ENCODE measurements around the gene TAF11L9.
"Not testable (repeated sequence)": the region's sequence is repeated elsewhere in the genome, so short reads cannot be mapped to it uniquely, and the experiment has no call there.

The TAF11L9 gene

GRCh38 chr5:17594255-17594654, at the start of gene TAF11L9:
Gene TAF11L9, minus strand, starts transcription at chr5:17594394.
- not testable (repeated sequence) for H3K4me2 ChIP-seq (ENCODE audit: low read length); H3K9ac ChIP-seq (ENCODE audit: low read length)

DNA sequence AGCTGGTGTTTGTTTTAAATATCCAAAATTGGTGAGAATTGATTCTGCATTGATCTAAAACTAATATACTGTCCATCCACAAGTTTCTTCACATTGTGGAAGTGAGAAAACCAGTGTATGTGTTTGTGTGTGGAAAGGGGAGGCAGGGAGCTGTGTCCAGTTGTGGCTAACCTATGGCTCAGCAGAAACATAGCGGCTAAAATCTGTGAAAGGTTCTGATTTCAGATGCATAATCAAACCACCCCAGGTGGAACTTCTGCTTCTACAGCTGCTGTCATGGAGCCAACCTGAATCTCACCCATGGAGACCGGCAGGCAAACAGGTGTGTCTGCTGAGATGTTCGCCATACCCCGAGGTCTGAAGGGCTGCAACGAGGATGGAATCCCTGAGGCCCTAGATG, 40.0 kb upstream of the TAF11L9 start, which contains the start of gene TAF11L14:
Gene TAF11L14, plus strand, starts transcription at position 301 of the 400 bp plus-strand sequence.
- Histone ChIP-seq H3K27ac (ENCODE audit: low read depth, low read length, poor library complexity, severe bottlenecking) (no peak within 1 kb of the TSS), H3K9me2 (ENCODE audit: low read depth, low read length) (no peaks in the 10 kb centered on the region), H3K4me3 (ENCODE audit: low read depth, low read length, poor library complexity, severe bottlenecking) (no peak within 1 kb of the TSS), H3K36me3 (ENCODE audit: insufficient read depth, low read length) (no peaks in the 10 kb centered on the region), H3K27me3 (ENCODE audit: insufficient read depth, low read length) (no peaks in the 10 kb centered on the region), H3K4me1 (ENCODE audit: insufficient read depth, low read length, severe bottlenecking) (no peaks in the 10 kb centered on the region), H3K4me2 (ENCODE audit: low read length) (no peak within 1 kb of the TSS), H3K9me3 (ENCODE audit: low read length) (no peaks in the 10 kb centered on the region), H3K79me2 (ENCODE audit: insufficient read depth, low read length) (no peaks in the 10 kb centered on the region), H3K9ac (ENCODE audit: low read length) (no peak within 1 kb of the TSS), H3F3A (ENCODE audit: insufficient read depth, low read length) (no peaks in the 10 kb centered on the region), H2AFZ (ENCODE audit: low read length) (no peak within 1 kb of the TSS), H4K20me1 (ENCODE audit: insufficient read depth, low read length) (no peaks in the 10 kb centered on the region)
- no peak for TF ChIP-seq CTCF (IDR thresholded peaks at IDR 0.05; ENCODE audit: low read length)

More at GRCh38 chr5:17594255-17594654, at the start of gene TAF11L9:
- H3K27me3 ChIP-seq (ENCODE audit: insufficient read depth, low read length); H3K36me3 ChIP-seq (ENCODE audit: insufficient read depth, low read length); H3K4me3 ChIP-seq (ENCODE audit: low read depth, low read length, poor library complexity, severe bottlenecking); H3F3A ChIP-seq (ENCODE audit: insufficient read depth, low read length); H3K4me1 ChIP-seq (ENCODE audit: insufficient read depth, low read length, severe bottlenecking); H3K9me2 ChIP-seq (ENCODE audit: low read depth, low read length); H3K9me3 ChIP-seq (ENCODE audit: low read length); H3K79me2 ChIP-seq (ENCODE audit: insufficient read depth, low read length); H3K27ac ChIP-seq (ENCODE audit: low read depth, low read length, poor library complexity, severe bottlenecking); H4K20me1 ChIP-seq (ENCODE audit: insufficient read depth, low read length); H2AFZ ChIP-seq (ENCODE audit: low read length): not testable (repeated sequence)

- not testable (repeated sequence) for H3K79me2 ChIP-seq (ENCODE audit: insufficient read depth, low read length); H3K9me2 ChIP-seq (ENCODE audit: low read depth, low read length); H3K27me3 ChIP-seq (ENCODE audit: insufficient read depth, low read length); H2AFZ ChIP-seq (ENCODE audit: low read length); H3K36me3 ChIP-seq (ENCODE audit: insufficient read depth, low read length); H3K4me1 ChIP-seq (ENCODE audit: insufficient read depth, low read length, severe bottlenecking); H3K9me3 ChIP-seq (ENCODE audit: low read length); H4K20me1 ChIP-seq (ENCODE audit: insufficient read depth, low read length); H3K4me3 ChIP-seq (ENCODE audit: low read depth, low read length, poor library complexity, severe bottlenecking); H3K4me2 ChIP-seq (ENCODE audit: low read length); H3K9ac ChIP-seq (ENCODE audit: low read length); H3F3A ChIP-seq (ENCODE audit: insufficient read depth, low read length); H3K27ac ChIP-seq (ENCODE audit: low read depth, low read length, poor library complexity, severe bottlenecking)
These were observed 37.6 kb upstream of the TAF11L9 start, which contains the start of gene TAF11L13 for GRCh38 chr5:17631788-17632187. Gene TAF11L13, plus strand, starts transcription at chr5:17632088.

GRCh38 chr5:17625686-17626085, 31.5 kb upstream of the TAF11L9 start:
- H3K9ac ChIP-seq (ENCODE audit: low read length): no peak overlapping the region
- H2AFZ ChIP-seq (ENCODE audit: low read length): no peak overlapping the region
- H4K20me1 ChIP-seq (ENCODE audit: insufficient read depth, low read length): no peaks in the 10 kb centered on the region
- H3K36me3 ChIP-seq (ENCODE audit: insufficient read depth, low read length): no peaks in the 10 kb centered on the region
- H3K4me2 ChIP-seq (ENCODE audit: low read length): no peak overlapping the region
- no peaks in the 10 kb centered on the region for H3K27me3 ChIP-seq (ENCODE audit: insufficient read depth, low read length)
- H3K4me1 ChIP-seq (ENCODE audit: insufficient read depth, low read length, severe bottlenecking): no peaks in the 10 kb centered on the region
- H3K9me3 ChIP-seq (ENCODE audit: low read length): no peaks in the 10 kb centered on the region
- TF ChIP-seq CTCF (IDR thresholded peaks at IDR 0.05; ENCODE audit: low read length) (no peak), EZH2 (IDR thresholded peaks at IDR 0.05; ENCODE audit: borderline replicate concordance, low read length) (no peak)
- H3K27ac ChIP-seq (ENCODE audit: low read depth, low read length, poor library complexity, severe bottlenecking): no peak overlapping the region
- no peak overlapping the region for H3K4me3 ChIP-seq (ENCODE audit: low read depth, low read length, poor library complexity, severe bottlenecking)
- no peaks in the 10 kb centered on the region for H3F3A ChIP-seq (ENCODE audit: insufficient read depth, low read length)
- H3K9me2 ChIP-seq (ENCODE audit: low read depth, low read length): no peaks in the 10 kb centered on the region
- no peaks in the 10 kb centered on the region for H3K79me2 ChIP-seq (ENCODE audit: insufficient read depth, low read length)

Measured in OCI-LY1 (cell line).